COR-L47 (cell line): ENCODE data around the gene GADD45G.

Experiments
- DNase-seq: peaks from one replicate; lab custom pipeline; 2025; lab: John Stamatoyannopoulos, UW

The GADD45G gene

GRCh38 chr9:89604729-89605464 lies at the start of gene GADD45G:
Gene GADD45G, plus strand, starts transcription at chr9:89605012. Its CDS starts 110 bp downstream, at chr9:89605122.
- peak; percentile 97 for DNase-seq

- no peak for DNase-seq
These were observed 49.8 kb upstream of the GADD45G start for GRCh38 chr9:89555036-89555415.

- DNase-seq, result no peak
These were observed 49.1 kb upstream of the GADD45G start for GRCh38 chr9:89555451-89556375.

GRCh38 chr9:89558196-89558899 lies 46.5 kb upstream of the GADD45G start:
- DNase-seq, result no peak

- no peak for DNase-seq
These were observed 45.9 kb upstream of the GADD45G start for GRCh38 chr9:89558948-89559347.

GRCh38 chr9:89562186-89562814 lies 42.5 kb upstream of the GADD45G start:
- no peak for DNase-seq

GRCh38 chr9:89563571-89564345 lies 41.1 kb upstream of the GADD45G start:
- no peak for DNase-seq

GRCh38 chr9:89564346-89564878 lies 40.4 kb upstream of the GADD45G start:
- DNase-seq, result no peak

- no peak for DNase-seq
These were observed 37.2 kb upstream of the GADD45G start for GRCh38 chr9:89567649-89568048.

- DNase-seq, result no peak
These were observed 30.5 kb upstream of the GADD45G start for GRCh38 chr9:89574309-89574708.

- no peak for DNase-seq
These were observed 28.4 kb upstream of the GADD45G start for GRCh38 chr9:89576404-89576839.

GRCh38 chr9:89577363-89577762 lies 27.4 kb upstream of the GADD45G start:
- DNase-seq, result no peak

GRCh38 chr9:89579741-89580385 lies 24.9 kb upstream of the GADD45G start:
- DNase-seq, result no peak

- DNase-seq, result no peak
These were observed 18.5 kb upstream of the GADD45G start for GRCh38 chr9:89586311-89586710.

- no peak for DNase-seq
These were observed 16.4 kb upstream of the GADD45G start for GRCh38 chr9:89588271-89588879.

GRCh38 chr9:89590415-89590814 lies 14.4 kb upstream of the GADD45G start:
- DNase-seq, result no peak

- no peak for DNase-seq
These were observed 13.3 kb upstream of the GADD45G start for GRCh38 chr9:89591274-89592212.

- DNase-seq, result no peak
These were observed 12.5 kb upstream of the GADD45G start for GRCh38 chr9:89592213-89592815.
